Activated CD8-positive, alpha-beta memory T cell treated with anti-CD3 and anti-CD28 coated beads, Interleukin-2, amount 50 U/mL, for 4 hours (primary cell): ENCODE data around the gene SLC27A6.

Source experiments
- DNase-seq: peaks from one replicate; pipeline ENCODE4 v3.0.0-alpha.2; 2020

Gene SLC27A6

DNA sequence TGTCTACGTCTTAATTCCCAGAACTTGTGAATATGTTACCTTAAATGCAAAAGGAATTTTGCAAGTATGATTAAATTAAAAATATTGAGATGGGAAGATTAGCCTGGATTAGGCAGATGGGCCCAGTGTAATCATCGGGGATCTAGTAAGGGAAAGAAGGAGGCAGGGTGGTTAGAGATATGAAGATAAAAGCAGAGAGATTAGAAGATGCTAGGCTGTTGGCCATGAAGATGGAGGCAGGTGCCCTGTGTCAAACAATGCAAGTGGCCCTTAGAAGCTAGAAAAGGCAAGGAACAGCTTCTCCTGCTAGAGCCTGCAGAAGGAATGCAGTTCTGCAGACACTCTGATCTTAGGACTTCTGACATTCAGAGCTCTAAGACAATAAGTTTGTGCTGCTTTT is 100.4 kb downstream of the SLC27A6 start:
- DNase-seq: no peak

DNA sequence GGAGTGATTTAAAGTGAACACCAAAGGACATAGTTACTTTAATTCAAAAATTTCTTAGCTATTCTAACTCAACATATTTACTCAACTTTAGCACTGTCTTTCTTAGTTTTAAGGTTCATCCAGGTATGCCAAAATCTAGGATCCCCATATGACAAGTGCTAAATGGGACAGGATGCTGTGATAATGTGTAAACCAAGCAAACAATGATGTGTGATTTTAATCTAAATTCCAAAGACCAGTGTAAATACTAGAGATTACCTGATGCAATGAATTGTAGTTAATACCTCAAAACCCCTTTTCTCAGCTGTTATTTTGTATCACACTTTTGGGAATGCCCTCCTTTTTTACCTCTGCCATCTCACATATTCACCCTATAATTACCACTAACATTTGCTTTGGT is 102.5 kb downstream of the SLC27A6 start:
- DNase-seq: no peak

DNA sequence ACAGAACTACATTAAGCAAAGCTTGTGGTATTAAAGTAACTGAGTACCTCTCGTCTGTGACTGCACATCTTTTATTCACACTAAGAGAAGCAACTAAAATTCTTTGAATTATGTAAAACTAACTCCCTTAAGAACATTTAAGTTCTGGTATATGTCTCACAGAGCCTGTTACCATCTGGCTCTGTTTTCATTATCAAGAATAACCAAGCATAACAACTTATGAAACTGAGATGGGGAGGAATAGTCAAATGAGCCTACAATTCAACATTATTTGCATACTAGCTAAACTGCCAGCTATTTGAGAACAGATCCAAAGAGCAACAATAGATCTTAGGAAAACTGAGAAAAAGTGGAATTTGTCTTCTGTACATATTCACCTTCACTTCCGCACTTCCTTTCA is 104.0 kb downstream of the SLC27A6 start:
- no peak for DNase-seq

- no peak for DNase-seq
Measured at GRCh38 chr5:129073111-129073510, 107.8 kb downstream of the SLC27A6 start.

DNA sequence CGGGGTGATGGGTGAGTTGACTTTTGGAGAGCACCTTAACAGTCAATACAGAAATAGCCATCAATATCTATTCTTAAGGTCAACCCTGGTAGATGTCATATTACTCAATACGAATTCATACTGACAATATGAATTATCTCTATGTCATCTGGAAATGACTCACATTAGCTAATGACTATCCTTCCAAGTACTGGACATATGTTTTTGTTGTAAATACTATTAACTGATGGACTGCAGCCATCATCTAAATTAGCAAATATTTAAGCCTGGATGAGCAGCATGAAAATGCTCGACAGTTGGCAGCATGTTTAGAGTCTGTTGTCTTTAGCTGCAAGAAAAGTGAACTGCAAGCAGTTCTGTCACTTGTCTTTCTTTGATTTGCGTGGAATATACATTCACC is 109.6 kb downstream of the SLC27A6 start:
- no peak for DNase-seq

GRCh38 chr5:129077433-129078075 is 112.3 kb downstream of the SLC27A6 start:
- no peak for DNase-seq

- no peak for DNase-seq
Measured at GRCh38 chr5:129078247-129078646, 113.0 kb downstream of the SLC27A6 start.

- DNase-seq: no peak
Measured at GRCh38 chr5:129078660-129079059, 113.4 kb downstream of the SLC27A6 start.

DNA sequence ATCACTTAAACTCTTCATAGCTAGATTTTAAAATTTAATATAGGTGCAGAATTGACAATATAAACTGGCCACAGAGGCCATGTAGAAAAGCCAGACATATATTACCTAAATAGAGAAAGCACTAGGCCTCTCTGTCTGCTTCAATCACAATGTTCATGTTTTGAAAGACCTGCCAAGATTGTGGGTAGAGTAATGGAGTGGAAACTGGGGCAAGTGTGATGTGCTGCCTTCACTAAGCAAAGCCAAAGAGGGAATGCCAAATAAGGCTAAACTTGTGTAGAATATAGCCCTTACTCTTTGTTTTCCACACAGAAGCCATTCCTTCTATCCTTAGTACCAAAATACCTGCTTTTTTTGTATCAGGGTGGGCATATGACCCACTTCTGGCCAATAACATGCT is 114.2 kb downstream of the SLC27A6 start:
- no peak for DNase-seq

DNA sequence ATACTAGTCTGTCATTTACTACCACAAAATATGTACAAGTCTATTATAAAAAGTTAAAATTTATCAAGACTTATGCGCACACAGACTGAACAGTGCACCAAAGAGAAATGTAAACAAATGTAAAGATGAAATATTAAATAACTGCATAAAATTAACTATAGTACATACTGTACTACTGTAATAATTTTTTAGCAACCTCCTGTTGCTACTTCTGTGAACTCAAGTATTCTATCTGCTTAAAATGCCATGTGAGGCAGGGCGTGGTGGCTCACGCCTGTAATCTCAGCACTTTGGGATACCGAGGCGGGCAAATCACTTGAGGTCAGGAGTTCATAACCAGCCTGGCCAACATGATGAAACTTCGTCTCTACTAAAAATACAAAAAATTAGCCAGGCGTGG is 115.5 kb downstream of the SLC27A6 start:
- DNase-seq: no peak

- no peak for DNase-seq
Measured at GRCh38 chr5:129082225-129083136, 117.2 kb downstream of the SLC27A6 start.
